IMR-90 (cell line): Measurements from ENCODE around the gene MAP4. TPM values are rescaled to one million over a fixed set of nuclear protein-coding genes. Genes with fewer than 3 reads are reported as not detected.

Experiments
- ATAC-seq: fragments of 200-7000 bp; cut with Tn5 transposase; 2 replicates; pipeline ENCODE4 v1.9.1; 2020; ENCODE audit warnings: low read depth, mild to moderate bottlenecking, moderate library complexity
- BruUV-seq: library from RNA; stranded (reverse); fragments of 400-500 nt; replicated peaks from 2 replicates; lab custom pipeline; 2021; lab: Mats Ljungman, UMichigan
- CTCF ChIA-PET: fragments of 300-600 bp; formaldehyde crosslinking; extraction: SDS; loops from one replicate; lab custom pipeline; 2021; ENCODE audit warnings: antibody characterized with exemption; lab: Yijun Ruan, JAX
- POLR2A ChIA-PET: fragments of 300-600 bp; sonication (Branson Sonifier 250); formaldehyde crosslinking; loops from one replicate; lab custom pipeline; 2022; ENCODE audit warnings: antibody characterized with exemption; ENCODE audit not compliant: unreplicated experiment; lab: Charles Lee
- DNase-seq: peaks from one replicate; pipeline ENCODE4 v3.0.0; 2013
- H2AFZ ChIP-seq: replicated peaks from 2 replicates; pipeline ENCODE3; 2013; ENCODE audit warnings: low read length, mild to moderate bottlenecking; ENCODE audit not compliant: poor library complexity
- H2AK5ac ChIP-seq: 2 replicates; pipeline ENCODE4 v1.6.1; 2013; ENCODE audit warnings: low read depth, low read length, inconsistent platforms
- H2AK9ac ChIP-seq: replicated peaks from 2 replicates; pipeline ENCODE3; 2013; ENCODE audit warnings: mild to moderate bottlenecking, low read depth, low read length, moderate library complexity; ENCODE audit not compliant: poor library complexity
- H2BK120ac ChIP-seq: 2 replicates; pipeline ENCODE4 v1.6.1; 2013; ENCODE audit warnings: low read depth, low read length, inconsistent platforms
- H2BK15ac ChIP-seq: 3 replicates; pipeline ENCODE4 v1.6.1; 2013; ENCODE audit warnings: low read depth, low read length, inconsistent platforms
- H2BK20ac ChIP-seq: 2 replicates; pipeline ENCODE4 v1.6.1; 2013; ENCODE audit warnings: low read depth, mild to moderate bottlenecking, inconsistent platforms, low read length, moderate library complexity
- H2BK5ac ChIP-seq: 2 replicates; pipeline ENCODE4 v1.6.1; 2013; ENCODE audit warnings: mild to moderate bottlenecking, low read depth, low read length, inconsistent platforms; ENCODE audit not compliant: poor library complexity, severe bottlenecking
- H3K14ac ChIP-seq: replicated peaks from 2 replicates; pipeline ENCODE4 v1.6.1; 2013; ENCODE audit warnings: low read depth, low read length, inconsistent platforms
- H3K18ac ChIP-seq: 2 replicates; pipeline ENCODE4 v1.6.1; 2013; ENCODE audit warnings: low read depth, low read length, control low read depth
- H3K23ac ChIP-seq: 2 replicates; pipeline ENCODE4 v1.6.1; 2013; ENCODE audit warnings: low read depth, low read length, inconsistent platforms
- H3K27ac ChIP-seq: 2 replicates; pipeline ENCODE4 v1.5.1; 2013; ENCODE audit warnings: mild to moderate bottlenecking, control low read depth, low read length; ENCODE audit not compliant: insufficient read depth
- H3K27me3 ChIP-seq: 2 replicates; pipeline ENCODE4 v1.6.1; 2013; ENCODE audit warnings: low read length; ENCODE audit not compliant: control insufficient read depth, insufficient read depth
- H3K36me3 ChIP-seq: 2 replicates; pipeline ENCODE4 v1.6.1; 2013; ENCODE audit warnings: low read length, mixed read lengths; ENCODE audit not compliant: control insufficient read depth, insufficient read depth
- H3K4ac ChIP-seq: 2 replicates; pipeline ENCODE4 v1.6.1; 2013; ENCODE audit warnings: low read depth, low read length, inconsistent platforms
- H3K4me1 ChIP-seq: 2 replicates; pipeline ENCODE4 v1.6.1; 2013; ENCODE audit warnings: low read length, mixed read lengths; ENCODE audit not compliant: control insufficient read depth, insufficient read depth
- H3K4me2 ChIP-seq: 2 replicates; pipeline ENCODE4 v1.6.1; 2013; ENCODE audit warnings: low read depth, mild to moderate bottlenecking, control low read depth, low read length, moderate library complexity
- H3K4me3 ChIP-seq: 2 replicates; pipeline ENCODE4 v1.5.1; 2013; ENCODE audit warnings: low read depth, mild to moderate bottlenecking, control low read depth, low read length, moderate library complexity; ENCODE audit not compliant: insufficient read depth
- H3K56ac ChIP-seq: 2 replicates; pipeline ENCODE4 v1.6.1; 2013; ENCODE audit warnings: low read length, inconsistent platforms; ENCODE audit not compliant: insufficient read depth; ENCODE audit errors: extremely low read depth
- H3K79me1 ChIP-seq, 2 experiments: 2 replicates each; pipeline ENCODE4 v1.6.1; 2013; ENCODE audit warnings: low read length in 2 of 2, inconsistent platforms in 1 of 2, low read depth in 1 of 2
- H3K9ac ChIP-seq: 2 replicates; pipeline ENCODE4 v1.6.1; 2013; ENCODE audit warnings: low read depth, low read length, control low read depth
- H3K9me1 ChIP-seq: 2 replicates; pipeline ENCODE4 v1.6.1; 2013; ENCODE audit warnings: low read length, inconsistent platforms; ENCODE audit not compliant: insufficient read depth
- H3K9me3 ChIP-seq: 2 replicates; pipeline ENCODE4 v1.6.1; 2013; ENCODE audit warnings: low read length; ENCODE audit not compliant: control insufficient read depth, insufficient read depth
- H4K20me1 ChIP-seq: 2 replicates; pipeline ENCODE4 v1.6.1; 2013; ENCODE audit warnings: low read length, inconsistent platforms; ENCODE audit not compliant: insufficient read depth
- H4K5ac ChIP-seq: 2 replicates; pipeline ENCODE4 v1.6.1; 2013; ENCODE audit warnings: mild to moderate bottlenecking, low read depth, low read length, control low read depth
- H4K8ac ChIP-seq, 2 experiments: 2 replicates each; pipeline ENCODE4 v1.6.1; 2013; ENCODE audit warnings: low read depth in 2 of 2, low read length in 2 of 2, control low read depth in 1 of 2, inconsistent platforms in 1 of 2
- H4K91ac ChIP-seq: 2 replicates; pipeline ENCODE4 v1.6.1; 2013; ENCODE audit warnings: low read depth, low read length, inconsistent platforms; ENCODE audit not compliant: insufficient read depth
- BHLHE40 ChIP-seq: fragments of 150-350 bp; IDR thresholded peaks from 2 replicates; pipeline ENCODE4 v1.6.1; 2016; ENCODE audit warnings: mild to moderate bottlenecking, low read depth, low read length
- CEBPB ChIP-seq: IDR thresholded peaks from 2 replicates; pipeline ENCODE4 v1.6.1; 2012; ENCODE audit warnings: low read depth, low read length, improper control_type of control experiment
- CHD1 ChIP-seq: IDR thresholded peaks from 2 replicates; pipeline ENCODE4 v1.6.1; 2012; ENCODE audit warnings: low read depth, low read length, improper control_type of control experiment
- FOS ChIP-seq: fragments of 150-350 bp; IDR thresholded peaks from 2 replicates; pipeline ENCODE4 v1.6.1; 2016; ENCODE audit warnings: low read depth, low read length
- MAFK ChIP-seq: IDR thresholded peaks from 2 replicates; pipeline ENCODE4 v1.6.1; 2012; ENCODE audit warnings: low read depth, low read length, improper control_type of control experiment
- MAZ ChIP-seq: IDR thresholded peaks from 2 replicates; pipeline ENCODE4 v1.6.1; 2012; ENCODE audit warnings: low read depth, mild to moderate bottlenecking, low read length, improper control_type of control experiment, moderate library complexity, borderline replicate concordance
- MXI1 ChIP-seq: IDR thresholded peaks from 2 replicates; pipeline ENCODE4 v1.6.1; 2012; ENCODE audit warnings: low read depth, mild to moderate bottlenecking, low read length, moderate library complexity, borderline replicate concordance
- NFE2L2 ChIP-seq: fragments of 150-350 bp; IDR thresholded peaks from 2 replicates; pipeline ENCODE4 v1.6.1; 2016; ENCODE audit warnings: low read depth, mild to moderate bottlenecking, low read length
- POLR2A ChIP-seq: IDR thresholded peaks from 2 replicates; pipeline ENCODE4 v1.6.1; 2012; ENCODE audit warnings: mild to moderate bottlenecking, low read depth, low read length
- RAD21 ChIP-seq: IDR thresholded peaks from 2 replicates; pipeline ENCODE4 v1.6.1; 2012; ENCODE audit warnings: low read length, improper control_type of control experiment
- RCOR1 ChIP-seq: IDR thresholded peaks from 2 replicates; pipeline ENCODE4 v1.6.1; 2012; ENCODE audit warnings: mild to moderate bottlenecking, low read length, improper control_type of control experiment; ENCODE audit not compliant: insufficient replicate concordance
- SMC3 ChIP-seq: fragments of 150-350 bp; IDR thresholded peaks from 2 replicates; pipeline ENCODE4 v1.6.1; 2016; ENCODE audit warnings: low read depth, mild to moderate bottlenecking, antibody characterized with exemption, low read length, moderate library complexity
- WGBS, 2 experiments: methylation state at CpG; one replicate each; pipeline versions ENCODE4 v1.1.5 to v1.1.7; 2013; ENCODE audit warnings: missing lambda C conversion rate in 2 of 2; ENCODE audit not compliant: insufficient read length in 1 of 2; ENCODE audit errors: extremely low coverage in 2 of 2; 5-methylcytosine and 5-hydroxymethylcytosine counted together
- dilution Hi-C: fragments of 300-500 bp; cut with HindIII; formaldehyde crosslinking; loops from one replicate; pipeline ENCODE4 v1.14.3; 2018; ENCODE audit warnings: low sequenced_read_pairs; ENCODE audit not compliant: unreplicated experiment
- in situ Hi-C: fragments of 300-500 bp; cut with MboI; formaldehyde crosslinking; loops from 3 replicates; pipeline ENCODE4 v1.14.3; 2019; ENCODE audit warnings: low sequenced_read_pairs, inconsistent platforms, mixed read lengths
- intact Hi-C: fragments of 100-400 bp; cut with micrococcal nuclease; formaldehyde crosslinking; loops from 2 replicates; pipeline ENCODE4 v1.10.0; 2022
- polyA plus RNA-seq, 3 experiments: library from polyadenylated mRNA; depleted of rRNA; stranded (reverse); fragments of >200 nt; gene quantifications; 2 replicates each; pipeline ENCODE4 v1.2.3, GENCODE V29; 2012; ENCODE audit warnings: low replicate concordance in 1 of 3
- total RNA-seq: library from RNA; depleted of rRNA; stranded (reverse); fragments of >200 nt; gene quantifications from 2 replicates; pipeline ENCODE4 v1.2.3, GENCODE V29; 2012
- TF ChIP-seq, protein P1 (sequence below): fragments of 150-350 bp; IDR thresholded peaks from 2 replicates; pipeline ENCODE4 v1.6.1; 2017; ENCODE audit warnings: mild to moderate bottlenecking, antibody characterized with exemption, low read length, low read depth
- TF ChIP-seq, protein P2 (sequence below): fragments of 150-350 bp; IDR thresholded peaks from 2 replicates; pipeline ENCODE4 v1.6.1; 2016; ENCODE audit warnings: low read depth, mild to moderate bottlenecking, low read length, moderate library complexity, borderline replicate concordance
- TF ChIP-seq, protein P3 (sequence below): conservative IDR thresholded peaks from 2 replicates; pipeline ENCODE4 v1.5.1; 2012; ENCODE audit warnings: mild to moderate bottlenecking, low read depth, low read length, improper control_type of control experiment

MAP4 gene
- total and polyA plus RNA-seq, 2 of the 4 experiments (the other 2 are of a cell fraction) = 87.8 to 216 TPM

DNA sequence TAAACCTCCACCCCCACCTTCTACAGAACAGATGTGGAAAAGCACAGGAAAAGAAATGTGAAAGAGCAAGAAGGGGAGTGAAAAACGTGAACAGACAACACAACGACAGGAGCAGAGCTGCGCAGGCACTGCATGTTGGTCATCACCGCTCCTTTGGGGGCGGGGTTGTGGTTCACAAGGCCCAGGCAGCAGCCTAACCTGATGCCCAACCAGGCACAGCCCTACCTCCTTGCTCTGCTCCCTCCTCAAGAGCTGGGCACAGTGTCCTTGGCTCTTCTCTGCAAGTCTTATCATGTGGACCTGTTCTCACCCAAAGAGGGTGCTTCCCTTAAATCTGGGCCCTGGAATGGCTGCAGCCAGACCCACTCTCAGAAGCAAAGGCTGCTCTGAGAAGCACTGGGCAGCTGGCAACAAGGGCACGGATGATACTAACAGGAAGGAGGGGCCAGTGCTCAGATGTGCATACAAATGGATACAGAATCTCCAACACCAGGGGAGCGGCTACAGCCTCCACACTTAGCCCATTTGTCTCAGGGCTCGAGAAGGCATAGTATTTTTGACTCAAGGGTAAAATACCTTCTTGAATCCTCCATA lies 148.7 kb downstream of the MAP4 start:
- CTCF ChIA-PET = no interaction called here
- Histone ChIP-seq H3K36me3 (peaks cover 82% of the 10 kb centered on the region), H3K18ac (no peak overlapping the region), H2AK9ac (no peak overlapping the region), H2BK20ac (no peak overlapping the region), H3K9me1 (no peaks in the 10 kb centered on the region; the same call in 1 of the 2 replicates), H2BK120ac (no peak overlapping the region), H4K91ac (no peak overlapping the region), H3K9ac (no peak overlapping the region), H3K14ac (no peak overlapping the region), H3K23ac (no peak overlapping the region), H3K56ac (no peak overlapping the region), H4K20me1 (peaks cover 9% of the 10 kb centered on the region), H2BK5ac (no peak overlapping the region), H3K27ac (no peak overlapping the region), H3K4me1 (no peaks in the 10 kb centered on the region), H3K79me1 (peaks cover 41 to 58% of the 10 kb centered on the region in 2 experiments), H3K4me2 (no peak overlapping the region), H2AFZ (no peak overlapping the region), H2AK5ac (no peak overlapping the region), H3K4me3 (no peak overlapping the region), H3K9me3 (no peaks in the 10 kb centered on the region), H3K27me3 (no peaks in the 10 kb centered on the region), H4K5ac (no peak overlapping the region), H3K4ac (no peak overlapping the region), H2BK15ac (no peak overlapping the region), H4K8ac (no peak overlapping the region)
- in situ Hi-C loops = loop anchor here (10.0 kb wide), 1 partner anchor 287 kb away; no protein-coding TSS in a partner anchor
- ATAC-seq = no peak
- DNase-seq = no peak
- no TSS peak for BruUV-seq
- dilution Hi-C loops = no loop called here
- POLR2A ChIA-PET = no interaction called here
- intact Hi-C loops = no loop called here
- 91% methylated on average over 7 of the region's 8 CpGs; no CpG with 5 or more reads in 1 of the 2 experiments for WGBS, 2 experiments
- no peak for TF ChIP-seq NFE2L2
- TF ChIP-seq, protein P1, sequence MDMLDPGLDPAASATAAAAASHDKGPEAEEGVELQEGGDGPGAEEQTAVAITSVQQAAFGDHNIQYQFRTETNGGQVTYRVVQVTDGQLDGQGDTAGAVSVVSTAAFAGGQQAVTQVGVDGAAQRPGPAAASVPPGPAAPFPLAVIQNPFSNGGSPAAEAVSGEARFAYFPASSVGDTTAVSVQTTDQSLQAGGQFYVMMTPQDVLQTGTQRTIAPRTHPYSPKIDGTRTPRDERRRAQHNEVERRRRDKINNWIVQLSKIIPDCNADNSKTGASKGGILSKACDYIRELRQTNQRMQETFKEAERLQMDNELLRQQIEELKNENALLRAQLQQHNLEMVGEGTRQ = no peak
- no peak for TF ChIP-seq MAZ
- TF ChIP-seq SMC3 = no peak
- no peak for TF ChIP-seq MXI1
- TF ChIP-seq RAD21 = no peak
- TF ChIP-seq MAFK = no peak
- TF ChIP-seq CHD1 = no peak
- no peak for TF ChIP-seq RCOR1
- TF ChIP-seq, protein P2, sequence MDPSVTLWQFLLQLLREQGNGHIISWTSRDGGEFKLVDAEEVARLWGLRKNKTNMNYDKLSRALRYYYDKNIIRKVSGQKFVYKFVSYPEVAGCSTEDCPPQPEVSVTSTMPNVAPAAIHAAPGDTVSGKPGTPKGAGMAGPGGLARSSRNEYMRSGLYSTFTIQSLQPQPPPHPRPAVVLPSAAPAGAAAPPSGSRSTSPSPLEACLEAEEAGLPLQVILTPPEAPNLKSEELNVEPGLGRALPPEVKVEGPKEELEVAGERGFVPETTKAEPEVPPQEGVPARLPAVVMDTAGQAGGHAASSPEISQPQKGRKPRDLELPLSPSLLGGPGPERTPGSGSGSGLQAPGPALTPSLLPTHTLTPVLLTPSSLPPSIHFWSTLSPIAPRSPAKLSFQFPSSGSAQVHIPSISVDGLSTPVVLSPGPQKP = no peak
- no peak for TF ChIP-seq BHLHE40
- TF ChIP-seq, protein P3, sequence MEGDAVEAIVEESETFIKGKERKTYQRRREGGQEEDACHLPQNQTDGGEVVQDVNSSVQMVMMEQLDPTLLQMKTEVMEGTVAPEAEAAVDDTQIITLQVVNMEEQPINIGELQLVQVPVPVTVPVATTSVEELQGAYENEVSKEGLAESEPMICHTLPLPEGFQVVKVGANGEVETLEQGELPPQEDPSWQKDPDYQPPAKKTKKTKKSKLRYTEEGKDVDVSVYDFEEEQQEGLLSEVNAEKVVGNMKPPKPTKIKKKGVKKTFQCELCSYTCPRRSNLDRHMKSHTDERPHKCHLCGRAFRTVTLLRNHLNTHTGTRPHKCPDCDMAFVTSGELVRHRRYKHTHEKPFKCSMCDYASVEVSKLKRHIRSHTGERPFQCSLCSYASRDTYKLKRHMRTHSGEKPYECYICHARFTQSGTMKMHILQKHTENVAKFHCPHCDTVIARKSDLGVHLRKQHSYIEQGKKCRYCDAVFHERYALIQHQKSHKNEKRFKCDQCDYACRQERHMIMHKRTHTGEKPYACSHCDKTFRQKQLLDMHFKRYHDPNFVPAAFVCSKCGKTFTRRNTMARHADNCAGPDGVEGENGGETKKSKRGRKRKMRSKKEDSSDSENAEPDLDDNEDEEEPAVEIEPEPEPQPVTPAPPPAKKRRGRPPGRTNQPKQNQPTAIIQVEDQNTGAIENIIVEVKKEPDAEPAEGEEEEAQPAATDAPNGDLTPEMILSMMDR = no peak
- TF ChIP-seq FOS = no peak
- TF ChIP-seq POLR2A = no peak
- TF ChIP-seq CEBPB = no peak
